SHP77 (cell line): ENCODE measurements around the gene DACT1.
"Not testable (repeated sequence)": the region's sequence is repeated elsewhere in the genome, so short reads cannot be mapped to it uniquely, and the experiment has no call there.

ENCODE experiments used
- DNase-seq, 2 experiments: peaks; one replicate each; lab custom pipeline; 2025; lab: John Stamatoyannopoulos, UW

The DACT1 gene

GRCh38 chr14:58637391-58638230, at the start of gene DACT1:
Gene DACT1 (plus strand): TSS chr14:58637962. CDS start chr14:58638203, 241 bp downstream.
- peak in 1 of 2 experiments; percentile 28 for DNase-seq

- not testable (repeated sequence) for DNase-seq
Observed at GRCh38 chr14:58588321-58588720, 49.4 kb upstream of the DACT1 start.

GRCh38 chr14:58593977-58594376, 43.8 kb upstream of the DACT1 start:
- DNase-seq: no peak

- DNase-seq: no peak
Observed at GRCh38 chr14:58597041-58597440, 40.7 kb upstream of the DACT1 start.

- DNase-seq: no peak
Observed at GRCh38 chr14:58598028-58598803, 39.5 kb upstream of the DACT1 start.

GRCh38 chr14:58598804-58599525, 38.8 kb upstream of the DACT1 start:
- DNase-seq: no peak

GRCh38 chr14:58599707-58600106, 38.1 kb upstream of the DACT1 start:
- no peak for DNase-seq

GRCh38 chr14:58605465-58605864, 32.3 kb upstream of the DACT1 start:
- no peak for DNase-seq

GRCh38 chr14:58607131-58607951, 30.4 kb upstream of the DACT1 start:
- DNase-seq: no peak

GRCh38 chr14:58607952-58608317, 29.8 kb upstream of the DACT1 start:
- DNase-seq: no peak

- DNase-seq: no peak
Observed at GRCh38 chr14:58617619-58618018, 20.1 kb upstream of the DACT1 start.

- no peak for DNase-seq
Observed at GRCh38 chr14:58620011-58620410, 17.8 kb upstream of the DACT1 start.

GRCh38 chr14:58625438-58625837, 12.3 kb upstream of the DACT1 start:
- DNase-seq: no peak

- no peak for DNase-seq
Observed at GRCh38 chr14:58626431-58626831, 11.3 kb upstream of the DACT1 start.

GRCh38 chr14:58628406-58628805, 9.4 kb upstream of the DACT1 start:
- DNase-seq: no peak

- no peak for DNase-seq
Observed at GRCh38 chr14:58629281-58629680, 8.5 kb upstream of the DACT1 start.

- DNase-seq: no peak
Observed at GRCh38 chr14:58631732-58632131, 6.0 kb upstream of the DACT1 start.

GRCh38 chr14:58633831-58634230, 3.9 kb upstream of the DACT1 start:
- no peak for DNase-seq

- no peak for DNase-seq
Observed at GRCh38 chr14:58634406-58635090, 3.2 kb upstream of the DACT1 start.

GRCh38 chr14:58635091-58635830, 2.5 kb upstream of the DACT1 start:
- no peak for DNase-seq
